Measurements from ENCODE around the gene INTS1. TPM values are rescaled to one million over a fixed set of nuclear protein-coding genes. Genes with fewer than 3 reads are reported as not detected.

Gene INTS1
- polyA plus RNA-seq, 3 donors: 81.0 to 97.4 (median 95.7) TPM

GRCh38 chr7:1509226-1509625 is 5.0 kb upstream of the INTS1 start:
- DNase-seq: no peak

DNA sequence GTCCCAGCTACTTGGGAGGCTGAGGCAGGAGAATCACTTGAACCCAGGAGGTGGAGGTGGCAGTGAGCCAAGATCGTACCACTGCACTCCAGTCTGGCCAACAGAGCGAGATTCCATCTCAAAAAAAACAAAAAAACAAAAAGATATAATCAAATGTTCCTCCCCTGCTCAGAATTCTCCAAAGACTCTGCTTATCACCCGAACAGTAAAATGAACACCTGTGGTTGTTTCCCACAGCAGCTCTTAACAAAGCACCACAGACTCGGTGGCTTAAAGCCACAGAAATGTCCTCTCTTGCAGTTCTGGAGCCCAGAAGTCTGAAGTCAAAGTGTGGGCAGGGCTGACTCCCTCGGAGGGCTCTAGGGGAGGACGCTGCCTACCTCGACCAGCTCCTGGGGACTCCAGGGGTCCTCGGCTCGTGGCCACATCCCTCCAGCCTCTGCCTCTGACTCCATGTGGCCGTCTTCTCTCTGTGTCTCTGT is 4.1 kb upstream of the INTS1 start:
- DNase-seq: no peak

GRCh38 chr7:1505731-1506550 is 1.8 kb upstream of the INTS1 start:
- no peak for DNase-seq

- no peak for DNase-seq
These were observed 799 bp downstream of the INTS1 start for GRCh38 chr7:1503390-1503789.

- DNase-seq: no peak
These were observed 1.3 kb downstream of the INTS1 start for GRCh38 chr7:1502845-1503244.

DNA sequence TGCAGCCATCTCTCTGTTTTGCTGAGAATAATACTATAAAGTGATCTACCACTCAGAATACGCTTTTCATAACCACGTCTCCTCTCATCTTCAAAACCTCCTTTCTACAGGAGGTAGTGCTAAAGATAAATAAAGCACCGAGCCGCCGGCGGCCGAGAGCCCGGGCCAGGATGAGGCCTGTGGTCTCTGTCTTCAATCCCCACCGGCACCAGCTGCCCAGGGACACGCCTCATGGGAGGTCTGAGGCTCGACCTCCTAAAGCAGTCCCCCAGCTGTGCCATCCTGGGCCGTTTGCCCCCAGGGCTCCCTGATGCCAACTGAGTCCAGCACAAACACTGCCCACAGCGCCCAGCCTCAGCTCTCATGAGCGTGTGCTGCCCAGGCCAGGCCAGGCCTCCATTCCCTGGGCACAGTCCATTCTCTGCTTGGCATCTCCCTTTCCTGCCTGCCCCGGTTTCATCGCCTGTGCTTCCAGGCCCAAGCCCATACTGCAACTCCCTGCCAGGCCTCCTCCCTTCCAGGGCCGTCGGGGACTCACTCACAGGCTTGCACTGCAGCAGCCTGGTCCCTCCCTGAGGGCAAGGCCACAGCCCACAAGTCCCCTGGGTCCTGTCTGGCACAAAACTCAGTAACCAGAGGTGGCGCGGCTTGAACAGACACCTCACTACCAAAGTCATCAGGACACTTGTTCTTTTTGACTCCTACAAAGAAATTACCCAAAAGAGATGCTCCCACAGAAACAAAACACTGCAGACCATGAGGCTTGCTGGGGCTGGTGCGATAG is 2.5 kb downstream of the INTS1 start:
- no peak for DNase-seq

- DNase-seq: no peak
These were observed 4.0 kb downstream of the INTS1 start for GRCh38 chr7:1500064-1500807.

DNA sequence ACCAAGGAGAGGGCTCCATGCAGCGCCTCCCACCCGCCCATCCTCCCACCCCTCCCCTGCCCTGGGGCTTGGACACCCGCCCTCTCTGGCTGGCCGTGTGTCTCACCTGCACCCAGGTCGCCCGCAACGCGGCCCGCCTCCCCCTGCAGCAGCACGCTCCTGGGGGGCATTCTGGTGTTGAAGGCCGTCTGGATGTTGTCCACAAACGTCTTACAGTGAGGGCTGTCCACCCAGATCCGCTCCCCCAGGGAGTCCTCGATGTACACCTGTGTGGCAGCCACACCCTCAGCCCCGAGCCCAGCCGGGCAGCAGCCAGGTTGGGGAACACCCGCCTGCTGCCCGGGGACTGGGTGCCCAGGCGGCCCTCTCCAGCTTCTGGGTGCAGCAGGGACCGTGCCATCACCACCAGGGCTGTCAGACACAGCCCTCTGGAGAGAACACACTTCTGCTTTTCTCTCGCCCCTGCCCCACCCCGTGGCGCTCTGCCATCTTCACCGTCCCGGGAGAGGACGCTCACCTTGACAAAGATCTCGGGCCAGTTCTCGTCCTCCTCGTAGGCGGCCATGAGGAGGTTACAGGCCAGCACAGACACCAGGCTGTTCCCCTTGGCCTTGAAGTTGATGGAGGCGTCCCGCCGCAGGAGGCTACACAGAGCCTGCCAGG is 4.7 kb downstream of the INTS1 start:
- DNase-seq: no peak

DNA sequence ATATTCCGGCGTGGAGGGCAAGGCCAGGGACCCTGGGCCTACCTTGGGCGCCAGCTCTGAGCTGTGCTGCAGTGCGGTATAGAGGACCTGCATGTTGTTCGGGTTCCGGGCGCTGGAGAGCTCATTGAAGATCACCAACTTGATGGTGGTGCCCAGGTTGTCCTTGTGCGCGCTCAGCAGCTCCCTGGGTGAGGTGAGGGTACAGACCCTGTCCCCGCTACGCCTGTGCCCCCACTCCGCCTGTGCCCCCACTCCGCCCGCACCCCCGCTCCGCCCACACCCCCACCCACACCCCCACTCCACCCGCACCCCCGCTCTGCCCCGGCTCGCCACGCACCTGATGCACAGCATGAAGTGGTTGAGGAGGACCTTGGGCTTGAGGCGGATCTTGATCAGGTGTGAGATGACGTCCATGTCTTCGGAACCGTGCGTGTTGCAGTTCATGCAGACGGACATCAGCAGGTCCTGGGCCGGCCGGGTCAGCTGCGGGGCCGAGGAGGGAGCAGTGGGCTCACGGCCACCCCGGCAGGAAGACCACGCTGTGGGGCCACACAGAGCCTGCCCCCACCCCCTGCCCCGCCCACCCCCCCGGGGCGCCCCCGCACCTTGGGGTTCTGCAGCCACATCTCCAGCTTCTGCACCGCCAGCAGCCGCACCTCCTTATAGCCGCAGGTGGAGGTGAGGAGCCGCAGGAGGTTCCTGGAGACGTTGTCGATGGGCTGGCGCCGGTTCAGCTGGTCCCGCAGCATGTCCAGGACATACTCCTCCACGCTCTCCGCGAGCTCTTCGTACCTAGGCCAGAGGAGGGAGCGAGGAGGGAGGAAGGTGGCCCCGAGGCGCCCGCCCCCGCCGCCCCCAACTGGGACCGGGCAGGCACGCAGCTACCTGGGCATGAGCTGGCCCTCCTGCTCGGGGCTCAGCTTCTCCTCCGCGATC is 5.6 kb downstream of the INTS1 start:
- DNase-seq: no peak

DNA sequence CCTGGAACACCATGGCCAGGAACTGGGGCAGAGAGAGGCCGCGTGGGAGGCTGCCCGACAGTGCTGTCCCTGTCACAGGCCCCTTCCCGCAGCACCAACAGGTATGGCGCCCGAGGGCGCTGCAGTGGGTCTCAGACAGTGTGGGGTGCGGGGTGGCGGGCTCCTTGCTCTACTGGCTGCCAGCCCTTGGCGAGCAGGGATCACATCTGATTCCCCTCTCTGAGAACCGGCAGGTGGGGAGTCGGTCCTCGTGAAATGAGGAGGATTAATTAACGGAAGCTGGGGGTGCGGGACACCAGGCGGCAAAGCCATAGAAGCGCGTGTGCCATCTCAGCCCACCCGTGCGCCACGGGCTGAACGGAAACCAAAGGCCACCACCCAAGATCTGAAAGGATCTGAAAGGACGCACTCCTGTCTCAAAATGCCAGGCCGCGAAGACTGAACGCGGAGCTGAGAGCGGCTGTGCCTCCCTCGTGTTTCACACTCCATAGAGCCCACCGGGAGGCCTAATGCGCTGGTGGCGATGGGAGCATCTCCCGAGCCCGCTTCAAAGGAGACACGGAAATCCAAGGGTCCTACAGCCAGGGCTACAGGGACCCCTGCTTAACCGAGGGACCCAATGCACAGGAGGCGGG is 6.8 kb downstream of the INTS1 start:
- DNase-seq: no peak

DNA sequence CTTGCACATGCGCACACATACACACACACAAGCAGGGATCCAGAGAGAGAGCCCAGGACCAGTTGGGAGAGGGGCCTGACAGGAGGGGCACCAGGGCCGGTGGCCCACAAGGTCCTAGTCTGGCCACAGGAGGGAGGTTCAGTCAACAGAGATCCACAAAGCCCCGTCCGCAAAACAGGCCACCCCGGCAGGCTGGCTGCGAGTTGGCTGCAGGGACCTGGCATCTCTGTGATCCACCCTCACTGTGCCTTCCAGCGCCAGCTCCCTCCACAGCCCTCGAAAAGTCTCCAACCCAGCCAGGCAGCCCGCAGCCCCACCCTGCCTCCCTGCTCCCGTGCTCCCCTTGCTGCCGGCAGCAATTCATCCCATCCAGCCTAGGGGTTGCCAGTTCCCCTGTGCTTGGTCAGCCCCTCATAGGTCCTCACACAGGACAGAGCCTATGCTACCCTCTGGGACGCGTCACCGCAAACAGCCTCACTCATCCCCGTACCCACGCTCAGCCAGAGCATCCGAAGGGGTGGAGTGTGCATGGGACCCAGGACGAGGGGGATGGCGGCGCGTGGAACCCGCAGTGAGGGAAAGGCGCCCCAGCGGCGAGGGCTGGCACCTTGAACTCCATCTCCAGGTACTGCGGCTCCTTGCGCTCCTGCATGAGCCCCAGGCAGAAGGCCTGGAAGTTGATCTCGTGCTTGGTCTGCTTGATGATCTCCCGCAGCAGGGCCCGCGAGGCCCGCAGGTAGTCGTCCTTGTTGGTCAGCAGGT is 7.5 kb downstream of the INTS1 start:
- no peak for DNase-seq

DNA sequence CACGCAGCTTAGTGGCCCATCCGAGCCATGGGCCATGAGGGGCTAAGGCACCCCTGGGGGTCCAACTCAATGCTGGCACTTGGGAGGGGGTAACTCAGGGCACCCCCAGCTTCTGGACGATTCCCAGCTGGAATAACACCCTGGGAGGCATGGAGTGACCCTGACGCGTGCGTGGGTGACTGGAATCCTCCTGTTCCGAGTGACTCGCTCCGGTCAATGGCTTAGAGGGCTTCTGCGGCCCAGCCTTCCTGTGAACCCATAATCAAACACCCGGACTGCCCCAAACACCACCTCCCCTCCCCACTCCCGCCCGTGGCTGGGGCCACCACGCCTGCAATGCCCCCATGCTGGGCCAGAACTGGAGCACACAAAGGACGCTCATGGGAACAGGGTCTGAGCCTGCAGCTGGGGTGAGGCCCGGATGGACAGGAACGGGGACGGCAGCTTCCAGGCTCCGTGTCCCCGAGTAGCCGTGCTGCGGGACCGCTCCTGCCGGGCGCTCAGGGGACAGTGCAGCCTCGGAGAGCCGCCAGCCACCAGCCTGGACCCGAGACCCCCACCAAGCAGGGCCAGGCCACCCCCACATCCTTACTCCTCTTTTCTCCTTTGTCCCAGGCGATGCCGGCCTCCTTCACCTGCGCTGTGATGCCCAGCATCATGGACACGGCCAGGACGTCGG is 8.5 kb downstream of the INTS1 start:
- DNase-seq: no peak

DNA sequence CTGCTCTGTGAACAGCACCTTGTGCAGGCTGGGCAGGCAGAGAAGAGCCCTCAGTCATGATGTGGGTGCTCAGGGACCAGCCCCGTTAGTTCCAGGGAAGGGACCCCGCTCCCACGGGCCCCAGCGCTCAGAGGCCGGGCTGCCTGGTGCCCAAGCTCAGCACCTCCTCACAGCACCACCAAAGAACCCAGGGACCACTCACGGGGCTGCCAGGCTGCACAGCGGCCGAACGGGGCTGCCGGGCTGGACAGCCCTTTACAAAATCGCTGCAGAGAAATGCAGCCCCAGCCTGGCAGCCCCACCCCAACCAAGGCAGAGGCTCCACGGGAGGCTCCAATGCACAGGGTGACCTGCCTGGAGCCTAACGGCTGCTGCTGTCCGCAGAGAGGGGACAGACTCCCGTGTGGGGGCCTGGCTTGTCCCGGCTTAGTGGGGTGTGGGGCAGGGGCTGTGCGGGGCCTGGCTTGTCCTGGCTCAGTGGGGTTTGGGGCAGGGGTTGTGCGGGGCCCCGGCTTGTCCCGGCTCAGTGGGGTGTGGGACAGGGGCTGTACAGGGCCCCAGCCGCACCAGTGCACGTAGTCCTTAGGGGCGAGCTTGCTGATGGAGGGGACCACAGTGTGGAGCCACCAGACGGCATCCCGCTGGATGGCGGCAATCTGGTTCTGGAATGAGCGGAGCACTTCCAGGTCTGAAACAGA is 9.2 kb downstream of the INTS1 start:
- no peak for DNase-seq

- DNase-seq: no peak
These were observed 9.7 kb downstream of the INTS1 start for GRCh38 chr7:1494447-1494846.

- no peak for DNase-seq
These were observed 10.6 kb downstream of the INTS1 start for GRCh38 chr7:1493571-1493970.

DNA sequence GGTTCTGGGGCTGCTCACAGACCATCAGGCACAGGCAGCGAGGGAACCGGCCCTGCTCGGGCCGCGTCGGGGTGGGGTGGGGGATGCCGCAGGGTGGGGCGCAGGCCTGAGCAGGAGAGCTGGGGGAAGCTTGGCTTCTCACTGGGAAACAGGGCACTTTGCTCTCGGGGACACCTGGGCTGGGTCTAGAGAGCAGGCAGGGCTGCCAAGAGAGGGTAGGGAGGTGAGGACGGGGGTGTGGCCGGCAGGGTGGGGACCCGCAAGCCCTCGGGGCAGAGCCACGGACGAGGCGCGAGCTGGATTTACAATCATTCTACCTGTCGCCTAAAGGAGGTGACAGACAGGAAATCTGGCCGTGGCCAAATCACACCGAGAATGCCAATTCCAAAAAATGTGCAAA is 11.1 kb downstream of the INTS1 start:
- DNase-seq: no peak

GRCh38 chr7:1492640-1493039 is 11.5 kb downstream of the INTS1 start:
- no peak for DNase-seq

DNA sequence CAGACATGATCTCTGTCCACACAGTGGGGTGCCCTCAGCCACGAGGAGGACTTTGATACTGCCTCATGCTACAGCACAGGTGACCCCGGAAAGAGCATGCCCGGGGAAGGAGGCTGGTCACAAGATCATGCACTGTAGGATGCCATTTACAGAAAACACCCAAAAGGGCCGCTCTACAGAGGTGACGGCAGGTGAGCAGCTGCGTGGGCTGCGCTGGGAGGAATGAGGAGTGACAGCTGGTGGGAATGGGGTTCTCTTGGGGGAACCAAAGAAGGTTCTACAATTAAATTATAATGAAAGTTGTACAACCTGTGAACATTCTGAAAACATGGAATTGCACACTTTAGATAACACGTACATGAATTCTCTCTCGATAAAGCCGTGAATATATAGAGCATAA is 12.0 kb downstream of the INTS1 start:
- DNase-seq: no peak

All from renal pelvis (tissue), 4 donors.